ENCODE measurements around the gene GLRX.
"Not testable (repeated sequence)": the region's sequence is repeated elsewhere in the genome, so short reads cannot be mapped to it uniquely, and the experiment has no call there.

The GLRX gene

DNA sequence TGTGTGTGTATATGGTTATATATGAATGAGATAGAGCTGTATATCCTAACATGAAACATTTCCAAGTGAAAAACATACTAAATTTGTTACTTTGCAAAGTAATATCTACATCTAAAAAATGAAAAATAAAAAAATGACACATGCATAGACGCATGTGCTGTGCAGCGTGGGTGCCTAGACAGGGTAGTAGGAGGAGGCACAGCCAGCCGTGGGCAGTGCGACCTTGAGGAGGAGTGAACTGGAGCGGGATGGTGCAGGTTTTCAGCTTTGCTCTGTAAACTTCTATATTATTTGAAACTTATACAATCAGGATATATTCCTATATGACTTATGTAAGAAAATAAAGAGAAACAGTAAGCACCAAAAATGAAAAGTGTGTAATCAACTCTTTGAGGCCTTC is 15.0 kb upstream of the GLRX start:
- intact Hi-C loops (cut with DNase I), result loop anchor here (10.0 kb wide), 1 partner anchor 283 kb away; the partner anchor contains the start of genes ARSK and SKIC3
- peak in 13 of 42 donors; percentile 37 to 76 (median 49) for DNase-seq

DNA sequence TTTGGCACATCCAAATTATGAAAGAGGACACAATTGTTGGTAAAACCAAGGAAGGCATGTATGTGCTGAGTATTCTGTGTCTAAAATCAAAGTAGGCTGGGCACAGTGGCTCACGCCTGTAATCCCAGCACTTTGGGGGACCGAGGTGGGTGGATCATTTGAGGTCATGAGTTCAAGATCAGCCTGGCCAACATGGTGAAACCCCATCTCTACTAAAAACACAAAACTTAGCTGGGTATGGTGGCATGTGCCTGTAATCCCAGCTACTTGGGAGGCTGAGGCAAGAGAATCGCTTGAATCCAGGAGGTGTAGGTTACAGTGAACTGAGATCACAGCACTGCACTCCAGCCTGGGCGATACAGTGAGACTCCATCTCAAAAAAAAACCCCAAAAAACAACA is 14.4 kb upstream of the GLRX start:
- DNase-seq, result not testable (repeated sequence)

DNA sequence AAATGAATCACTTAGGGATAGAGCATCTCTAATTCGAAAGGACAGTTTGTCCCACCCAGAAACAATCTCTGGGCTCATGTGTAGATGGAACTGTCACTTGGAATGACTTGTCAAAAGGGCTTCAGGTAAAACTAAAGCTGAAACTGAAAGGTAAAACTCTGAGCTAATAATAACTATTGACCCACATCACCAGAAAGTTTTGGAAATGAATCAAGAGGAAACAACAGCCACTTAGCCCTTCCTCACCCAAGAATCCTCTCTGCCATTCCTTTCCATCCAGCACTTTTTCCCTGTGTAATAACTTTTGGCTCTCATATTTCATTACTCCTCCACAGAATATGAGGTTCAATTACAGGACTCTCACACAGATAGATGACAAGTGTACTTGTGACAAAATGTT is 14.0 kb upstream of the GLRX start:
- intact Hi-C loops (cut with DNase I), result loop anchor here (10.0 kb wide), 1 partner anchor 282 kb away; the partner anchor contains the start of genes ARSK and SKIC3
- DNase-seq, result no peak

More for the DNA sequence above, 14.4 kb upstream of the GLRX start:
- intact Hi-C loops (cut with DNase I), result loop anchor here (10.0 kb wide), 1 partner anchor 282 kb away; the partner anchor contains the start of genes ARSK and SKIC3

DNA sequence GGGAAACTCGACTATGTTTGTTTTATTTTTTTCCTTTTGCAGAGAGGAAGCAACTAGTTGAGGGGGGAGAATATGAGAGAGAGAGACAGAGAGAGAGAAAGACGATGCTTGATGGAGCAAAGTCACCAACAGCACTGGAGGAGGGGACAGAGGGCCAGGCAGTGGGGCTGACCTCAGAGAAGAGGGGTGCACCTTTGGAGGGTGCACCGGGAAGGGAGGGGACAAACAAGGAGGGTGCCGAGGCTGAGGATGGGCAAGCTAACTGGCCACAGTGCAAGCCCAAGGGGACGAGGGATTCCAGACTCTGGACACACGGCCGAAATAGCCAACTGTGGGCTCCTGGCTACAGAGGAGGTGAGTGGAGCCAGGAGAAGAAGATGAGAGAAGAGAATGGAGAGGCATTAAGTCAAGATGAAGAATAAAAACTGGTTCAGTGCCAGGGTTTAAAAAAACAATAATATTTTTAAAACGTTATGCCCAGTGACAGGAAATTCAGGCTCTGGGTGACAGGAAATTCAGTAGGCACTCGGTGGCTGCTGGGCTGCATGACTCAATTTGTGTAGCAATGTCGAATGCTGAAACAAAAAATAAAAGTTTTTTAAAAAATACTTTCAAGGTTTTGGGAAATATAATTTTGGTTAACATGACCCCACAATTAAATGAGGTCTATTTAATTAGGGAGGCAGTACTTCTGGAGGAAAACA is 13.3 kb upstream of the GLRX start:
- intact Hi-C loops (cut with DNase I), result loop anchor here (10.0 kb wide), 1 partner anchor 281 kb away; the partner anchor contains the start of genes ARSK and SKIC3
- no peak for DNase-seq

DNA sequence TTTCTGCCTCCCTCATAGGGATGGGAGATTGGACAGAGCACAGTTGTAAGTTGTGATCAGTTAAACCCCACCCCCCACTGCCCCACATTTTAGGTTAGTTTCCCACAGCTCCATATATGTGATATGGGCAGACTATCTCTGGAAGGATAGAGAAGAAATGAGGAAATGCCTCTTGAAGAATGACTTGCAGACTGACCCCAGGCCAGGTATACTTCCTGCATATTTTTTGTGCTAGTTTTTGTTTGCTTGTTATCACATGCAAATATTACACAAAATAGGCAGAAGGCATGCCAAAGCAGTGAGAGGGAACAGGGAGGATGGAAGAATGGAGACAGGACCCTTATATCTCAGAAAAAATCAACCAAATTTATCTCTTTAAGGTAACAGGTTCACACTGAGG is 10.1 kb upstream of the GLRX start:
- intact Hi-C loops (cut with DNase I), result loop anchor here (10.0 kb wide), 1 partner anchor 278 kb away; the partner anchor contains the start of genes ARSK and SKIC3
- DNase-seq, result no peak

DNA sequence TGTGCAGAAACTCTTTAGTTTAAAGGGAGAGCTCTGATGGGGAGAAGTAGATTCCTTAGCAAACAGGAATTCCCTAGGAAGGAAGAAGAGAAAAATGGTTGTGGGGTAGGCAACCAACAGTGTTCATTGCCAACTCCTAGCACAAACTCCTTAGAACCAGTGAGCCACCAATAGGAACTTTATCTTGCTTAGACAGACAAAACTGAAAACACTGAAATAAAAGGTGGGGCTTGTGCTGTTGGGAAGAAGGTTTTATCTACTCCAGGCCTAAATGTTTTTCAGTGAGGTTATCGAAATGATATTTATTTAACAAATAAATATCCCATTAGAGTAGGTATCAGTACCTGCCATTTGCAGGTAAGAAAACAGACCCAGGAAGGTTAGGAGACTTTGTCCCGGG is 7.7 kb upstream of the GLRX start:
- no peak for DNase-seq
- intact Hi-C loops (cut with DNase I), result loop anchor here (10.0 kb wide), 1 partner anchor 275 kb away; the partner anchor contains the start of genes ARSK and SKIC3

DNA sequence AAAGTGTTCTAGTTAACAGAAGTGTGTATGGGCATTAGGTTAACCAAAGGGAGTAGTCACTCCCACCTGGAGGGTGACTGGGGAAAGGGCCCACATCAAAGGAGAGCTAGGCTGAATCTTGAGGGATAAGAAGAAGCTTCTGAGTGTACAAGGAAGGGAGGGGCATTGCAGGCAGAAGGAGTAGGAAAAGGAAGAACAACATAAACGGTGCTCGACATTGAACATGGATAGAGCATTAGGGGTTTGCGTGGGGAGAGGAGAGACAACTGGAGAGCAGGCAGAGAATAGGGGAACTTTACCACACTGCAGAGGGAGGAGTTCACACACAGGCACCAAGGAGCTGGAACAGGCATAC is 5.3 kb upstream of the GLRX start:
- DNase-seq, result no peak
- intact Hi-C loops (cut with DNase I), result no loop called here

DNA sequence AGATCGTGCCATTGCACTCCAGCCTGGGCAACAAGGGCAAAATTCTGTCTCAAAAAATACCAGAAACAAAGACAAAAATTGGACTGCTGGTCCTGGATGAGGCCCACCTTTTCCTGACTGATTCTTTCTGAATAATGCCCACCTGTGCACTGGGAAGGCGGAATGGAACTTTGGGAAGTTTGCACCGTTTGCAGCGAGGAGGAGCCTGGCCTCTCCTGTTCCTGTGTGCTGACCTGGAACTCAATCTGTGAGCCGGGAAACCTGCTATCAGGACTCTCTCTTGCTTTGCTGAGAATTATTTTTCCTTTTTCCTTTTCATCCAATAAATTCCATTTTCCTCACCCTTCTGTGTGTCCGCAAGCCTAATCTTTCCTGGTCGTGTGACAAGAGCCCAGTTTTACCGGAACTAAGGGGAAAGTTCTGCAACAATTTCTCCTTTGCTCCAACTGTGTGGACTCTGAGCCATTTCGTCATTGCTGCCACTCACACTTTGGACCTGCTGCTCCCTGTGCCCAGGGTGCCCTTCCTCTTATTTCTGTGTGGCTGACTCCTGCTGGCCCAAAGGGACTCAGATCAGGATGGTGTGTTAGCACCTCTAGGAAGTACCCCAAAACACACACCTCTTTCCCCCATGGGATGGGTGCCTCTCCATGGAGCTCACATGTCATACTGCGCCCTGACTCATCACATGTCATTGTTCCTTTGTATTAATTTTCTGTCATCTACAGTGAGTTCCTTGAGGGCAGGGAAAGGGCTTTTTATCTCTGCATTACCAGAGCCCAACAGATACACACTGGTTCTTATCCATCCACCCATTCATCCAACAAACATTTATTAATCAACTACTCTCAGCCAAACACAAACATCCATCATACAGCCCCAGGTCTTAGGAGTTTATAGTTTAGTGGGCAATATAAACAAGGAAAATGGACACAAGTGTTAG is 4.7 kb upstream of the GLRX start:
- intact Hi-C loops (cut with DNase I), result no loop called here
- no peak for DNase-seq

DNA sequence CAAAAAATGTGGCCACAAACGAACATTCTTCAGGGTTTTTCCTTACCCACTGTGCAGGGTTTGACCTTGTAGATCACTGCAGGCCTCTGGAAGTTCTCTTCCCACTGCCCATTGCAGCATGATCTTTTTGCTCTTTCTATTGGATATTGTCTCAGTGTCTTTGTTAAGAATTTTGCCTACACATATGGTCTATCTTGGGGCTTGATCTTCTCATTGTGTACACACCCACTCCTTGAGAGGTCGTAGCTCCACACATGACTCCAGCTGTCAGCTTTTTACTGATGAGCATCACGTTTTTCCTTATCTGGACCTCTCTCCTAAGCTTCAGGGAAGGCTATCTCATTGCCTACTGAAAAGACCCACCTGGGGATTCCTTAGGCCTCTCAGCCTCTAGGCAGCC is 3.0 kb upstream of the GLRX start:
- intact Hi-C loops (cut with DNase I), result no loop called here

DNA sequence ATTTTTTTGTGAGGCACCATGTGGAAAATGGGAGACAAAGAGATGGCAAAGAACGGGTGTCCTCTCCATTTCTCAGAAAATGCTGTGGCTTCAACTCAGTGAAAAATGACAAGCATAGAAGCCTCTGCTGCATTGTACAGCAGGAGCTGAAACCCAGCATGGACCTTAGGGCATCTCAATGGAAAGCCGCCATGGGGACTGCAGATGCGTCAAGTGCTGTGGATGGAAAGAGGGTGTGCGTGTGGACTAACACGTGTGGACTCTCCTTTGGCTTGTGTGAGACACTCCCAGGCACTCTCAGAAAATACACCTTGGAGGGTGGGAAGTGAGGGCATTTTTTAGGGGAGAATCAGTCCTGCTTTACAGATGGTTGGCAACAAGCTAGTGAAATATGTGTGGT is 2.2 kb upstream of the GLRX start:
- DNase-seq, result no peak

More for the DNA sequence above, 3.0 kb upstream of the GLRX start:
- DNase-seq, result no peak

DNA sequence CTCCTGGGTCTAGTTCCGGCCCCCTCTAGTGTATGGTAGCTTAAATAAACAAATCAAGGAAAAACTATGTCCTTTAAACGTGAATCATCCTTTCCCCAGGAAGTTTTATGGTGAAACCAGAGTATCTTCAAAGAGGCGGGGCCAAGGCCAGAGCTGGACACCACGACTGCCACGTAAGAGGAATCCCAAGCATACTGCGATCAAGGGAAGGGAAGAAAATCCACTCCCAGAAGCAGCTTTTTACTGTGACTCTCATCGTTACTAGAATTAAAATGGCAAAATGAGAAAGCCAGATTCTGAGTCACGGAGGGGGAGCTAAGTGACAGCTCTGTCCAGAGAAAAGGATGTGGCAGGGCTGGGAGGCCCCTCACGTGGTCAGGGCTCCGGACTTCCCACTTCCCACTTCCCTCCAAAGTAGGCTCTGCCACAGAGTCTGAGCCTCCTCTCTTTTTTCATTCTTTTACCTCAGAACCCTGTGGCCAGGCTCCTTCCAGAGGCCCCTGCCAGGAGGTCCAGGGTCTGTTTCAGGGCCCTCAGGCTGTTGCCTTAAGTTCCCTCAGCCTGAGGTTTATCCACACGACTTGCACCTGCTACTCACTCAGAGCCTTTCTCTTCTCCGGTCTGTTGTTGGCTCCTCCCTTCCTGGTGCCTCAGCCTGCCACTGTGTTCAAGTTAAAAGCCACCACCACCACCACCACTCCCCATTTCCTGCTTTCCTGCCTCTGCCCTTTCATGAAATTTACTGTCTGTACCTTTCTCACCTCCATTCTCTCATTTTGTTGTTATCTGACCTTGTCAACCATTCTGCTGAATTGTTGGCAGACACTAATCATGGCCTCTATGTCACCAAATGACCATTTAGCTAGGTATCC is 1.4 kb upstream of the GLRX start:
- intact Hi-C loops (cut with DNase I), result no loop called here
- peak in 24 of 42 donors; percentile 19 to 68 (median 45) for DNase-seq

More for the DNA sequence above, 2.2 kb upstream of the GLRX start:
- intact Hi-C loops (cut with DNase I), result no loop called here

DNA sequence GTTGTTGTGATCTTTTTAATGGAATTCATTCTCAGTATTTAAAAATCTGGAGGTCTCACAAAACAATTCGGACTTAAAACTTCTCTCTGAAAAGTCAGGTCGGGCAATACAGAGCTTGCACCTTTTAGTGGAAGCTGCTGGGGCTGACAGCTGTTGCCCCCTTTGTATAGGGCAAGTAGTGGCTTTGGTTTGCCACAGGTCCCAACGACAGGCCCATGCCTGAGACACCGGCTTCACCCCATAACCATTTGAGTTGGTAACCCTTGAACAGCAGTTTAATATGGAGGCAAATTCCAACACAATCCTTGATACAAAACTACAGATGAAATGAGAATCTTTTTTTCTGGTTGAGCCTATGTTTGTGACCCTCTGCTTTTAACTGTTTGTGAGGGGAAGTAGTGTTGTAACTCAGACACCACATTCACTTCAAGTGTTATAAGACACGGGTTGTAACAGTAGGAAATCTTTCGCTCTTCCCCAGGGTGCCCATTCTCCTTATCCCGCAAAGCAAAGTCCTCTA is 752 bp upstream of the GLRX start:
- intact Hi-C loops (cut with DNase I), result no loop called here
- DNase-seq, result no peak

DNA sequence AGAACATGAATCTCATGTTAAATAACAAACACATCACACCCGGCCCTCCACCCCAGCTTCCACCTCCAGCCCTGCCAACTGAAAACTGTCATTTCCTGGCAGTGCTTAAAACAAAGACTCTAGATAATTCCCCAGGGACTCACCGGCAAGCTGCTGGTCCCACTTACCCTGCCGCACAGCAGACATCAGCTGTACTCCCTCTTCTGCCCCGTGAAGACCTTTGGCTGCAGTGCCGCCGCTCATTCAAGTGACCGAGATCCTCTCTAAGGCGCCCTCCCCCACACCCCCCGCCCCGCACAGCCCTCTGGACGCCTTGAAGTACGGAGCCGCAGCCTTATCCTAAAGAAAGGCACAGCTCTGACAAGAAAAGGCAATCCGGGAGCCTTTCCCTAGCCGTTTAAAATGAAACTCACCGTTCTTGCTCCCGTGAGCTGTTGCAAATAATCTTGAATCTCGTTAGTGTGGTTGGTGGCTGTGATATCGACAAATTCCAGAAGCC is 434 bp downstream of the GLRX start:
- intact Hi-C loops (cut with DNase I), result no loop called here
- DNase-seq, result peak in 37 of 42 donors; percentile 25 to 72 (median 48)

DNA sequence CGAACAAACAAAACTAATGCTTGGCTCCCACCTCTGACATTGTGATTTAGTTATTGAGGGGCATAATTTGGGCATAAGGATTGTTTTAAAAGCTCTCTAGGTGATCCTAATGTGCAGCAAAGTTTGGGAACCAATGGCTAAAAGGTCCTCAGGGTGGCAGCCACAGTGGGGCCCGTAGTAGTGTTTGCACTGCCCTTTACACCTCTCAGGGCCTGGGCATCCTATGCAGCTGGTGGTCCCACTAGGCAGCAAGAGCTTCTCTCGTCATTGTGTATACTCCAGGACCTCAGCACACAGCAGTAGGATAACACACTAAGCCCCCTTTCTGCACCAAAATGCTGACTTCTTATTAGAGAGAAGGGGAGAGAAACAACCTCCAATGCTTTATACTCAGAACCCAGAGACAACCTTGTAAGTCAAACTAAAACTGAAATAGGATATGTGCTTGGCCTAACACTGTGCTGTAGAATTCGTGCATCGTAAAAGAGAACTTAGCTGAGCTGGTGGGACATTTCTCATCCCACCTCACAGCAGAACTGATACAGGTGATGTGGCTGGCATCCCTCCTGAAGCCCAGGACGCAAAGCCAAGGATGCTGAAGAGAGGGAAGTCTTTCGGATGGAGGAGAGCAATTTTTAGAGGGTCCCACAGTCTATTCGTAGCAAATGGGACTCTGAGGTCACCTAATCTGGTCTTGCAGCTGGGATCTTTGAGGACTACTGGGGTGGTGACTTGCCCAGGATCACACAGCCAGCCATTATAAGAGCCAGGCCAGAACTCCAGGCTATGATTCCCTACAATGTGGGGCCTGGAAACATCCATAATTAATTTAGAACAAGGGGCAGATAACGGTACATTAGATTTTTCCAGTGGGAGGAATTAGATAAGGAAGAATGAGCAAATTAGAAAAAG is 1.2 kb downstream of the GLRX start:
- no peak for DNase-seq
- intact Hi-C loops (cut with DNase I), result no loop called here

DNA sequence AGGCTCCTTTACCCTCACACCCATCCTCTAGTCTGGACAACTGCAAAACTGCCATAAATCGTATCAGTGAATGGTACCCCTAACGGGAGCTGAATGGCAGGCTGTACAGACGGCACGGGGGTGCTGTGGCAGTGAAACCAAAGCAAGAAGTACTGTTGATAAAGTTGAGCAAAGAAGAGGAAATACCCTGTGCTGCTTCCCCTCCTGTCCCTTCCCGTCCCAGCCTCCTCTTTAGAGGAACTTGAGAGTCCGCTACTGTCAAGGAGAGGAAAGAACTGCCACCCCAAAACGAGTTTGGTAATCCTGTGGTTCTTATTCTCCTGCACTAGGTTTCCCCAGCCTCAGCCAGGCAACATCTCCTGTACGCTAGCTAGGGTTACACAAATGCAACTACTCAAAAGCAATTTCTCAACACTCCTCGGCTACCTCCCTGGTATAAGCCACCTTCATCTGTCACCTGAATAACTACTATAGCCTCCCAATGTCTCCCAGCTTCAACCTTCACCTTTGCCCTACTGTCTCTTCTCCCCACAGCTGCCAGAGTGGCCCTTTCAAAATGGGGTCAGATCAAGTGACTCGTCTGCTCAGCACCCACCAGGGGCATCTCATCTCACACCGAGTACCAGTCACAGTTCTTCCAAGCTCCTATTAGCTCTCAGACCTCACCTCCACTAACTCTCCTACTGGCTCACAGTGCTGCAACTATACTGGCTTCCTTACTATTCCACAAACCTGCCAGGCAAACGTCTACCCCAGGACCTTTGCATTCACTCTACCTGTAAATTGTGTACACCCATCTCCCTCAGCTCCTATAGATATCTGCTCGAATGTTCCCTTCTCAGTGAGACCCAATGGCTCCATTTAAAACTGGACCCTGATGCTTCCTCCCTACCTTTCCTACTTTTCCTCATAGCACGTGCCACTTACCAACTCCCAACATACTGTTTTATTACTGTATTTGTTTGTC is 4.1 kb downstream of the GLRX start:
- DNase-seq, result peak in 15 of 42 donors; percentile 14 to 58 (median 32)
- intact Hi-C loops (cut with DNase I), result no loop called here

DNA sequence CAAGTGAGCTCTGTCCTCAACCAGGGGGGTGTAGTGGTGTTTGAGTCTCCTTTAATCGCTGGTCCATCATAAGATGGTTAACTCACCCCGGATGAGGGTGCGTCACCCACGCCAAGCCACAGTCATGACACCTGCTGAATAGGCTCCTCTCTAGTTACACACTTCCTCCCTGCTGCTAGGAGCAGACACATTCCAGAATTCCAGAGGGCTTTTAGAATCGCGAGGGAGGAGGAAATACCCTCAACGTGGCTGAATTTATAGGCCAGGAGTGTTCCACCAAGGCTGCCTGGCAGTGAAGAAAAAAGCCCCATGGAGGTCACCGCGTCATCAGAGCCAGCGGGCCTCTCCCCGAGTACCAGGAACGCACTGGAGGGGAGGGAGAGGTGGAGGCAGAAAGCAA is 5.1 kb downstream of the GLRX start:
- intact Hi-C loops (cut with DNase I), result no loop called here
- DNase-seq, result no peak
